ENCODE results near the gene ZDHHC4. TPM values are rescaled to one million over a fixed set of nuclear protein-coding genes. Genes with fewer than 3 reads are reported as not detected.

The ZDHHC4 gene
- total and polyA plus RNA-seq, 9 of the 15 experiments (the other 6 are each of a cell fraction or from before 2014, with no cell fraction given) = 33.4 to 106 (median 58.3) TPM

DNA sequence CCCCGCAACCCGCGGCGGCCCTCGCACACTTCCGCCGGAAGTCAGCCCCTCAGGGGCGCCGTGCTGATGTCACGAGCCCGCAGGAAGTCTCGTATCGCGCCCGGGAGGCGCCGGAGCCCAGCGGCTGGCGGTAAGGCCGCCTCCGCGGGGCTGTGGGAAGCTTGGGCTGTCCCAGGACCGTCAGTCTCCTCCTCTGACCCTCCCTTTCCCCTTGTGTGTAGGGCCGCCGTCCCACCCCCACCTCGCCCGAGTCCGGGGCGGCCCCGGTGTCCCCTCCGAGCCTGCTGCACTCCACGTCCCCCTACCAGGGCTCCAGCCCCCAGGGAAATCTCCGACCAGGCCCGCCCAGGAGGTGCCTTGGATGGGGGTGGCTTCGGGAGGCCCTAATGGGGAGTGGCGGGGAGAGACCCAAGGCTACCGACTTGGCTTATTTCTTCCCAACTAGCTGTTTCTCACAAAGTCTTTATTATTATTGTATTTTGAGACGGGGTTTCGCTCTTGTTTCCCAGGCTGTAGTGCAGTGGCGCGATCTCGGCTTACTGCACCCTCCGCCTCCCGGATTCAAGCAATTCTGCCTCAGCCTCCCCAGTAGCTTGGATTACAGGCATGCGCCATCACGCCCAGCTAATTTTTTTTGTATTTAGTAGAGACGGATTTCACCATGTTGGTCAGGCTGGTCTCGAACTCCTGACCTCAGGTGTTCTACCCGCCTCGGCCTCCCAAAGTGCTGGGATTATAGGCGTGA lies at the start of gene ZDHHC4 (continued):
- TF ChIP-seq NFE2L1 (tag; IDR thresholded peaks at IDR 0.05; ENCODE audit: borderline replicate concordance, low read depth) = no peak
- peak; percentile 78 for TF ChIP-seq CHD2 (IDR thresholded peaks at IDR 0.05; ENCODE audit: low read depth, low read length)
- TF ChIP-seq SLC30A9 (CRISPR knock-in tag; IDR thresholded peaks at IDR 0.05) = no peak
- no peak for TF ChIP-seq ZNF586 (CRISPR knock-in tag; conservative IDR thresholded peaks at IDR 0.05)
- TF ChIP-seq TRIM25 (IDR thresholded peaks at IDR 0.05; ENCODE audit: borderline replicate concordance) = no peak
- peak; percentile 43 for TF ChIP-seq L3MBTL2 (IDR thresholded peaks at IDR 0.05)
- TF ChIP-seq, protein P1, sequence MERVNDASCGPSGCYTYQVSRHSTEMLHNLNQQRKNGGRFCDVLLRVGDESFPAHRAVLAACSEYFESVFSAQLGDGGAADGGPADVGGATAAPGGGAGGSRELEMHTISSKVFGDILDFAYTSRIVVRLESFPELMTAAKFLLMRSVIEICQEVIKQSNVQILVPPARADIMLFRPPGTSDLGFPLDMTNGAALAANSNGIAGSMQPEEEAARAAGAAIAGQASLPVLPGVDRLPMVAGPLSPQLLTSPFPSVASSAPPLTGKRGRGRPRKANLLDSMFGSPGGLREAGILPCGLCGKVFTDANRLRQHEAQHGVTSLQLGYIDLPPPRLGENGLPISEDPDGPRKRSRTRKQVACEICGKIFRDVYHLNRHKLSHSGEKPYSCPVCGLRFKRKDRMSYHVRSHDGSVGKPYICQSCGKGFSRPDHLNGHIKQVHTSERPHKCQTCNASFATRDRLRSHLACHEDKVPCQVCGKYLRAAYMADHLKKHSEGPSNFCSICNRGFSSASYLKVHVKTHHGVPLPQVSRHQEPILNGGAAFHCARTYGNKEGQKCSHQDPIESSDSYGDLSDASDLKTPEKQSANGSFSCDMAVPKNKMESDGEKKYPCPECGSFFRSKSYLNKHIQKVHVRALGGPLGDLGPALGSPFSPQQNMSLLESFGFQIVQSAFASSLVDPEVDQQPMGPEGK (CRISPR knock-in tag; IDR thresholded peaks at IDR 0.05; ENCODE audit: borderline replicate concordance) = no peak
- TF ChIP-seq ATF1 (CRISPR knock-in tag; IDR thresholded peaks at IDR 0.05) = no peak
- TF ChIP-seq ATF1 (tag; IDR thresholded peaks at IDR 0.05) = peak; percentile 91
- no peak for TF ChIP-seq ZNF609 (CRISPR knock-in tag; IDR thresholded peaks at IDR 0.05; ENCODE audit: borderline replicate concordance)
- no peak for TF ChIP-seq OTX1 (CRISPR knock-in tag; IDR thresholded peaks at IDR 0.05)
- peak; percentile 22; the same call in 1 of the 2 replicates for TF ChIP-seq ARID1B (IDR thresholded peaks at IDR 0.05)
- peak; percentile 91 for TF ChIP-seq NR2C2 (CRISPR knock-in tag; IDR thresholded peaks at IDR 0.05)
- no peak; the same call in none of the 2 replicates for TF ChIP-seq NR2C2 (tag; IDR thresholded peaks at IDR 0.05)
- peak; percentile 78 for TF ChIP-seq ZBTB7A (IDR thresholded peaks at IDR 0.05; ENCODE audit: borderline replicate concordance, control insufficient read depth, low read depth, low read length)
- no peak for TF ChIP-seq ZKSCAN3 (CRISPR knock-in tag; IDR thresholded peaks at IDR 0.05)
- TF ChIP-seq SAFB2 (IDR thresholded peaks at IDR 0.05; ENCODE audit: borderline replicate concordance, low read depth, low read length, severe bottlenecking) = no peak
- TF ChIP-seq, protein P2, sequence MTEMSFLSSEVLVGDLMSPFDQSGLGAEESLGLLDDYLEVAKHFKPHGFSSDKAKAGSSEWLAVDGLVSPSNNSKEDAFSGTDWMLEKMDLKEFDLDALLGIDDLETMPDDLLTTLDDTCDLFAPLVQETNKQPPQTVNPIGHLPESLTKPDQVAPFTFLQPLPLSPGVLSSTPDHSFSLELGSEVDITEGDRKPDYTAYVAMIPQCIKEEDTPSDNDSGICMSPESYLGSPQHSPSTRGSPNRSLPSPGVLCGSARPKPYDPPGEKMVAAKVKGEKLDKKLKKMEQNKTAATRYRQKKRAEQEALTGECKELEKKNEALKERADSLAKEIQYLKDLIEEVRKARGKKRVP (CRISPR knock-in tag; IDR thresholded peaks at IDR 0.05) = no peak
